ENCODE results near the gene MRPL1.
"Not testable (repeated sequence)": the region's sequence is repeated elsewhere in the genome, so short reads cannot be mapped to it uniquely, and the experiment has no call there.

MRPL1 gene

DNA sequence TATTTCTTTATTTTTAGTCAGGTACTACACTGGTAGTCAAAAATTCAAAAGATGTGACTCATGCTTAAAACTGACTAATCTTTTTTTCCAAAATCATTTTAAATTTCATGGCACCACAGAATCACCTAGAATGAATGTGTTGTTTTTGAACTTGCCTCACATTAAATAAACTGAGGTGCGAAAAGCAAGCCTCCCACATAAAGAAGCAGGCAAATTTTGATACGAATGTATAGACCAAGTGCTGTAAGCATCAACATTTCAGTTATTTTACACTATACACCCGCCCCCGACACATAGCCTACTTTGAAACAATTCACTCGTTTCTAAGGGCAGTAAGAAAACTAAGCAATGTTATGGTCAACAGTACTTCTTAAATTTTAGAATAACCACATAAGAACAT lies 94.3 kb downstream of the MRPL1 start:
- no peak for DNase-seq (ENCODE audit: low read depth)
- H3K4me3 ChIP-seq (ENCODE audit: low read depth, low read length), result no peak overlapping the region

DNA sequence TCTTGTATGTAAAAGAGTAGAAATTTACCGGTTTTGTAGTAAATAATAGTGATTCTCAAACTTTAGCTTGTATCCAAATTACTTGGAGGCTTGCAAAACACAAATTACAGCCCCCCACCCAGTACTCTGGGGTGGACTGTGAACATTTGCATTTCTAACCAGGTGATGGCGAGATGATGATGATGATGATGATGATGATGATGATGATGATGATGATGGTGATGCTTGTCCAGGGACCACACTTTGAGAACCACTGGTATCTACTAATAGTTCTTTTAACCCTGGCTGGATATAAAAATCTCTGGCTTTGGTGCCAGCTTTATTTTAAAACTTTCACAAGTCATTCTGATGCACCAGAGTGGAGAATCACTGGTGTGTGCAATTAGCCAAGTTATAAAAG lies 96.3 kb downstream of the MRPL1 start:
- no peak for DNase-seq (ENCODE audit: low read depth)
- no peak overlapping the region for H3K4me3 ChIP-seq (ENCODE audit: low read depth, low read length)

DNA sequence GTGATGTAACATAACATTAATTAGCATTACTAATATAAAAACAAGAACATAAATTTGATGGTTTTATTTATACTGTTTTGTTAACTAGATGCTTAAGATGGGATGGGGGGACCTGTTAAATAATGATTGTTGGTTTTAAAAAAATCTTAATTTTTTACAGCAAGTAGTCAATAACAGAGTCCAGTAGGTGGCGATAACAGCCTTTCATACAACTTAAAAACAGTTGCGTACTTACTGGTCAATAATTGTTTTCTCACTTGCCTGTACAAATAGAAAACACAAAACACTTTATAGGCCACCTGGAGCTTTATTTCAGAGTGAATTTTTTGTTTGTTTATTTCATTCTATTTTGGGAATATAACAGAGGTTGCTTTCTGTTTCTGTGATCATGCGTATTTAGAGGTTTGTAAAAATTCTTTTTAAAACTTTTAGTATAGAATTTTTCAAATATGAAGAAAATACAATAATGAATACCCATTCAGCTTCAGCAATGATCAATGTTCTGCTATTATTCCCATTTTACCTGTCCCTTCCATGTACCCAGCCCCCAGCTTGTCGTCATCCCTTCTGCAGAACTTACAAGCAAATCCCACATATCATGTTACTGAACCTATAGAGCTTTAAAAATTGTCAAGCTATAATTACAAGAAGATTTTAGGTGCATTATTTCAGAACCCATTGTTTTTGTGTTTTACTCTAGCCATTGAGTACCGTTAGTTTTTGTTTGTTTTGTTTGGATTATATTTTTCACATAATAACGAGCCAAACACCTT lies 97.1 kb downstream of the MRPL1 start:
- peak; percentile 15 for DNase-seq (ENCODE audit: low read depth)
- no peak overlapping the region for H3K4me3 ChIP-seq (ENCODE audit: low read depth, low read length)

DNA sequence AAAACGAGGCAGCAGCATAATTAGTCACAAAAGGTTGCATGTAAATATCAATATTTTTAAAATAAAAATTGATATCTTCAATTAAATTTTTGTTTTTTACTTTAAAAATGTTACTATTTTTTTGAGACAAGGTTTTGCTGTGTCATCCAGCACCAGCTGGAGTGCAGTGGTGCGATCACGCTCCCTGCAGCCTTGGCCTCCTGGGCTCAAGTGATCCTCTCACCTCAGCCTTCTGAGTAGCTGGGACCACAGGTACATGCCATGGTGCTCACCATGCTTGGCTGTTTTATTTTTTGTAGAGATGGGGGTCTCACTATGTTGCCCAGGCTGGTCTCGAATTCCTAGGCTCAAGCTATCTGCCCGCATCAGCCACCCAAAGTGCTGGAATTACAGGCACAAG lies 97.7 kb downstream of the MRPL1 start:
- no peak for DNase-seq (ENCODE audit: low read depth)

DNA sequence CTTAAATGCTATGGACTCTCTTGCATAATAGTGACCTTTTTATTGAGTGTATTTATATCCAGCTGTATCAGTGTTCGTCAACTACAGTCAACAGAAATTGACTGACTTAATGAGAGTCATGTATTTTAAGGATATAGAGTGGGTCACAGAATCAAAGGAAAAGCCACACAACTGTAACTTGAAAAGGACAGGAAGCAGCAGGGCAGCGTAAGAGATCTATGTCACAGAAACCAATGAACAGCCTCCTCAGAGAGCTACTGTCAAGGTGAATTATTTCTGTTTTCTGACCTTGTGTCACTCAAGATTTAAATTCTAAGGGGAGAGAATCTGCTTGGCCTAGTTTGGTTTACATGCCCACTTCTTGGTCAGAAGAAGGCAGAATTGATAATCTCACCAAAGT lies 100.4 kb downstream of the MRPL1 start:
- DNase-seq (ENCODE audit: low read depth), result no peak
- no peak overlapping the region for H3K4me3 ChIP-seq (ENCODE audit: low read depth, low read length)

More for the DNA sequence above, 97.7 kb downstream of the MRPL1 start:
- no peak overlapping the region for H3K4me3 ChIP-seq (ENCODE audit: low read depth, low read length)

DNA sequence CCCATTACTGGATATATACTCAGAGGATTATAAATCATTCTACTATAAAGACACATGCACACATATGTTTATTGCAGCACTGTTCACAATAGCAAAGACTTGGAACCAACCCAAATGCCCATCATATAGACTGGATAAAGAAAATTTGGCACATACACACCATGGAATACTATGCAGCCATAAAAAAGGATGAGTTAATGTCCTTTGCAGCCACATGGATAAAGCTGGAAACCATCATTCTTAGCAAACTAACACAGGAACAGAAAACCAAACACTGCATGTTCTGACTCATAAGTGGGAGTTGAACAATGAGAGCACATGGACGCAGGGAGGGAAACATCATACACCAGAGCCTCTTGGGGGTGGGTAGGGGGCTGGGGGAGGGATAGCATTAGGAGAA lies 111.0 kb downstream of the MRPL1 start:
- not testable (repeated sequence) for H3K4me3 ChIP-seq (ENCODE audit: low read depth, low read length); DNase-seq (ENCODE audit: low read depth)

DNA sequence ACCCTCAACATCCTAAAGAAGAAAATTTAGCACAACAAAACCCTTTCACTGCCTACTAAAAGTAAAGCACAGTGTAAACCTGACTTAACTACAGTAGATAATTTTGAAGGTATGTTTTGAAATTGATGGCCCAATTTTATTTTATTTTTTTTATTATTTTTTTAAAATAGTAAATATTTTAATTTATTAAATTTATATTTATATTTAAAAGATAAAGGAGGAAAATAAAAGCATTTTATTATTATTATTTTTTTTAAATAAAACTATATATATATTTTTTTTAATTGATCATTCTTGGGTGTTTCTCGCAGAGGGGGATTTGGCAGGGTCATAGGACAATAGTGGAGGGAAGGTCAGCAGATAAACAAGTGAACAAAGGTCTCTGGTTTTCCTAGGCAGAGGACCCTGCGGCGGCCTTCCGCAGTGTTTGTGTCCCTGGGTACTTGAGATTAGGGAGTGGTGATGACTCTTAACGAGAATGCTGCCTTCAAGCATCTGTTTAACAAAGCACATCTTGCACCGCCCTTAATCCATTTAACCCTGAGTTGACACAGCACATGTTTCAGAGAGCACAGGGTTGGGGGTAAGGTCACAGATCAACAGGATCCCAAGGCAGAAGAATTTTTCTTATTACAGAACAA lies 120.4 kb downstream of the MRPL1 start:
- not testable (repeated sequence) for DNase-seq (ENCODE audit: low read depth); H3K4me3 ChIP-seq (ENCODE audit: low read depth, low read length)

DNA sequence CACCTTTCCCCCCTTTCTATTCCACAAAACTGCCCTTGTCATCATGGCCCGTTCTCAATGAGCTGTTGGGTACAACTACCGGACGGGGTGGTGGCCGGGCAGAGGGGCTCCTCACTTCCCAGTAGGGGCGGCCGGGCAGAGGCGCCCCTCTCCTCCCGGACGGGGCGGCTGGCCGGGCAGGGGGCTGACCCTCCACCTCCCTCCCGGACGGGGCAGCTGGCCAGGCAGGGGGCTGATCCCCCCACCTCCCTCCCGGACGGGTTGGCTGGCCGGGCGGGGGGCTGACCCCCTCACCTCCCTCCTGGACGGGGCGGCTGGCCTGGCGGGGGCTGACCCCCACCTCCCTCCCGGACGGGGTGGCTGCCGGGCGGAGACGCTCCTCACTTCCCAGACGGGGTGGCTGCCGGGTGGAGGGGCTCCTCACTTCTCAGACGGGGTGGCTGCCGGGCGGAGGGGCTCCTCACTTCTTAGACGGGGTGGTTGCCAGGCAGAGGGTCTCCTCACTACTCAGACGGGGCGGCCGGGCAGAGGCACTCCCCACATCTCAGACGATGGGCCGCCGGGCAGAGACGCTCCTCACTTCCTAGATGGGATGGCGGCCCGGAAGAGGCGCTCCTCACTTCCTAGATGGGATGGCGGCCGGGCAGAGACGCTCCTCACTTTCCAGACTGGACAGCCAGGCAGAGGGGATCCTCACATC lies 121.1 kb downstream of the MRPL1 start:
- not testable (repeated sequence) for DNase-seq (ENCODE audit: low read depth)

DNA sequence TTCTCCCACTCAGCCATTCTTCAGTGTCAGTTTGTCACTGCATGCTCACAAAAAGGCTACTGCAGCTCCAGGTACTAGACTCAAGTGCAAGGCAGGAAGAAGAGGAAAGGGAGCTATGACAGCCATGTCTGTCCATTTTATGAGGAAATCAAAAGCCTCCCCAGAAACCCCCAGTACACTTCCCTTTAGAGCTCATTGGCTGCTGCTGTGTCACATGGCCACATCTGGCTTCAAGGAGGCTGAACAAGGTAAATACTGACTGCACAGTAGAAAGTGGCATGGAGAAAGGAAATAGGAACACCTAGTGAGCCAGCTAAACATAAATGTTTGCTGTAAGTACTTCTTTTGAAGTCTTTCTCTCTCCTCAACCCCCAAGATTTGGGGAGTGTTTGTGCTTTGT lies 127.3 kb downstream of the MRPL1 start:
- no peak for DNase-seq (ENCODE audit: low read depth)
- H3K4me3 ChIP-seq (ENCODE audit: low read depth, low read length), result no peak overlapping the region

More for the DNA sequence above, 121.1 kb downstream of the MRPL1 start:
- not testable (repeated sequence) for H3K4me3 ChIP-seq (ENCODE audit: low read depth, low read length)

DNA sequence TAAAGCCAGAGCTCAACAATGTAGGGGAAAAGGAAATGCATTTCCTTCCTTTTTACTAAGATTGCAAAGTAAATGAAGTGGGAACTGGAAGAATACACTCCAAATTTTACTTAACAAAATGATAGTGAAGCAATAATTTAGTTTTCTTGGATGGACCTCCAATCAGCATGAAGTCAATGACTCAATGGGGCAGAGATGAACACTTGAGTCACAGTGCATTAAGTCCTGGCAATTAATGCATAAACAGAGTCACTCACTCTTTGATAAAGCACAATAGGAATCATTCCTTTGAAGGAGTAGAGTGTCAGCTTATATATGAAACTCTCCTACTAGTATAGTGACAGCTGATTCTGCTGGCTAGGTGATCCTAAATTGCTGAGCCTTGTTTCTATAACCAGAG lies 127.8 kb downstream of the MRPL1 start:
- H3K4me3 ChIP-seq (ENCODE audit: low read depth, low read length), result no peak overlapping the region
- no peak for DNase-seq (ENCODE audit: low read depth)

DNA sequence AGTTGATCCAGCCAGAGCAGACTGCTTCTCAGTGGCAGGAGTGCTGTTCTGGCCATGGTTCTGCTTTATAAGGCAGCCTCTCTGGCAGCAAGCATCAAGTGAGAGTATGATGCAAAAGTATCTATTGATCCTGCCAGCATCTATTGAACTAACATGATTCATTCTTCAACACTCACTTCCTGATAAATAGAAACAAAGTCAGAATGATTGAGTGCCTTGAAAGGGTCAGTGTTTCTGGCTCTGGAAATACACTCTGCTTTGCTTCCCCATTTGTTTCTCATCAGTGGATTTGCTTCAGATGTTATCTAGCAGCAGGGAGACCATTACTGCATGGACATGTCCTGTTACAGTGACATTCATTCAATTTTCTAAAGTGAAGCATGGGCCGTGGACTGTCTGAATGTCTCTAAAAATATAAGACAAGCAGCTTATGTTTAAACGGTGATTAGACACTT lies 128.3 kb downstream of the MRPL1 start:
- H3K4me3 ChIP-seq (ENCODE audit: low read depth, low read length), result no peak overlapping the region
- DNase-seq (ENCODE audit: low read depth), result no peak

DNA sequence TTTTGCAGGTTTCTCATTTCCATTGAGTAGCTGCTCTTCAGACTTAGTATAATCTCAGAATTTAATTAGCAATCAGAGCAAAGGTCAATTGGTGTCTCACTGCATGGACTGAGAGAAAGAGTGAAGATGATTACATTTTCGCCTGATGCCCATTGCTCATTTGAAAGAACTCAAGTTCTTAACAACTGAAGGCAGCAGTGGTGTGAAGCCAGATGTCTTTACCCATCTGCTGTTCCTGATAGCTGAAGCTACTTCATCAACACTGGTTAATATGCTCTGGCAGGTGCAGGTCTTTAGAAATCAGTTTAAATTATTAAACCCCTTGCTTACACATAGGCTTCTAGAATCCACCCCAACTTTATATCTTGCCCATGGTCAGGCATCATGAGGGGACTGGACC lies 130.0 kb downstream of the MRPL1 start:
- H3K4me3 ChIP-seq (ENCODE audit: low read depth, low read length), result no peak overlapping the region
- no peak for DNase-seq (ENCODE audit: low read depth)

DNA sequence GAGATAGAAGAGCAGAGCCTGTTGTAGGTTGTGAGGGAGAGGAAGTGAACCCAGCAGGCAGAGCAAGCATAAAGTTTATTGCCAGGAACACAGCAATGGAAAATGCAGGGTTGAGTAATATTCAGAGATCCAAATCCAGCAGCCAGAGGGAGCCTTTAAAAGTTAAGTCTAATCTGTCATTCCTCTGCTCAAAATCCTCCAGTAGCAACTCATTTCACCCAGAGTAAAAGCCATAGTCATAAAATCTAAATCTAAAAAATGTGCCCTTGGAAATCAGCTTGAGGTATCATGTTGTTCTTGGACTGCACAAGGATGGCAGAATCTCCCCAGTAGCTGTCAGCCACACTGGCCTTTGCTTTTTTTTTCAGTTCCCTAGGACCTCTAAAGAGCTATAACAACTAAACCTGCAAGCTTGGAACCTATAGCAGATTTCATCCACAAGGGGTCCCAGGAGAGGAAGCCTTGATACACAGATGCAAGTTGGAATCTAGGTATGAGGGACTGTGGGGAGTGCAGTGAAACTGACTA lies 131.6 kb downstream of the MRPL1 start:
- peak; percentile 28 for DNase-seq (ENCODE audit: low read depth)
- H3K4me3 ChIP-seq (ENCODE audit: low read depth, low read length), result no peak overlapping the region

DNA sequence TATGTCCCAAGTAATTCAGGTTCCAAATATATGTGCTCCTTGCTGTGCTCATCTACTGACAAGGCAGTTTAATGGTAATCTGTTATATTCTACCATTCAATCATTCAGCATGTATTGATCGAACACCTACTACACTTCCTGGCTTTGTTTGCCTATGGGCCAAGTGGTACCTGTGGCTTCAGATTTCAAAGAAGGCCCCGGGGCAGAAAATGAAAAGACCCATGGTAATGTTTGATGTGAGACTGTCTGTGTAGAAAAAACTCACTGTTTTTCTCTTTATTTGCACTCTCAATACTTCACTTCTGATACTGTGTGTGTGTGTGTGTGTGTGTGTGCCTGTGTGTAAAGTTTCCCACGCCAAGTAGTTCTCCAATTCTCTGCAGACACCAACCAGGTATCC lies 133.4 kb downstream of the MRPL1 start:
- H3K4me3 ChIP-seq (ENCODE audit: low read depth, low read length), result no peak overlapping the region
- DNase-seq (ENCODE audit: low read depth), result no peak

DNA sequence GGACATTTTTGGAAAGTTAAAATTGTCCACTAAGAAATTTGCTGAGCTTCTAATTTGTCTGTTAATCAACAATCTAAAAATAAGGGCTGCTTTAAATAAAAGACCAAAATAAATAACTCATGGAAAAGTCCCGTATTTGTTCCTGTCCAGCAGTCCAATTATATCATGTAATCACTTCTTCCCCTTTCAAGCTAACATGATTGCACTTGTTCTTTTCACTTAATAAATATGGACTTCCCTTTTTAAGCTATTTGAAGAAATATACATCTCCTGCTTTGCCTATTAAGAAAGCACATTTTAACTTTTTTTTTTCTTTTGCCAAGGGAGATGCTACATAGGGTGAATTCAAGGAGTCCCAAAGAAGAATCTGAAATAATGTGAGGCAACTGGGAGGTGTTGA lies 138.9 kb downstream of the MRPL1 start:
- no peak overlapping the region for H3K4me3 ChIP-seq (ENCODE audit: low read depth, low read length)
- DNase-seq (ENCODE audit: low read depth), result no peak

DNA sequence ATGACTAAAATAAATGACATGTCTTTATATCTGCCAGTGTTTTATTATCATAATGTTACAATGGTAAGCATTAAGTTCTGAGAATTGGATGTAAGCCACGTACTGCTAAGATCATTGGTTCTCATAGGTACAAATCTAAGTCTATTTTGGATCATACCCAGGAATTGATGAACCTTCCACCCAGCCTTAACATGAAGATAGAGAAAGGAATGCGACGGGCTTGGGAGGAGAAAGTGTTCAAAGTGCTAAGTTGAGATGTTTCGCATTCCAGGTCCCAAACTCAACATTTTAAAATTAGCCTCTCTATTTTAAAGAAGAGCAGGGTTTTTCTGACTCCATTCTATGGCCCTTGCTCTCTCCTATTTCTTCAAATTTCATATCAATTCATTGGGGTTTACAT lies 139.6 kb downstream of the MRPL1 start:
- no peak for DNase-seq (ENCODE audit: low read depth)
- no peak overlapping the region for H3K4me3 ChIP-seq (ENCODE audit: low read depth, low read length)

Measured in skeletal muscle cell (primary cell).